IgD-negative memory B cell (primary cell): ENCODE measurements around the gene DLG1. TPM values are rescaled to one million over a fixed set of nuclear protein-coding genes. Genes with fewer than 3 reads are reported as not detected.
"Not testable (repeated sequence)": the region's sequence is repeated elsewhere in the genome, so short reads cannot be mapped to it uniquely, and the experiment has no call there.

Source experiments
- H3K27ac Mint-ChIP-seq, 3 donors: one replicate each; pipeline ENCODE4 v1.8.0; 2020 to 2022; ENCODE audit warnings: mild to moderate bottlenecking in 3 of 3, mixed read lengths in 3 of 3, moderate library complexity in 1 of 3
- H3K27me3 Mint-ChIP-seq: one replicate; pipeline ENCODE4 v1.8.0; 2021; ENCODE audit warnings: mixed read lengths
- H3K36me3 Mint-ChIP-seq: one replicate; pipeline ENCODE4 v1.8.0; 2020; ENCODE audit warnings: mild to moderate bottlenecking, mixed read lengths
- H3K4me1 Mint-ChIP-seq, 3 donors: one replicate each; pipeline ENCODE4 v1.8.0; 2020 to 2022; ENCODE audit warnings: mixed read lengths in 3 of 3, mild to moderate bottlenecking in 1 of 3
- H3K4me3 Mint-ChIP-seq, 4 donors: one replicate each; pipeline ENCODE4 v1.8.0; 2020 to 2022; ENCODE audit warnings: mild to moderate bottlenecking in 4 of 4, mixed read lengths in 4 of 4, moderate library complexity in 3 of 4
- H3K9me3 Mint-ChIP-seq, 3 donors: one replicate each; pipeline ENCODE4 v1.8.0; 2020 to 2021; ENCODE audit warnings: mixed read lengths in 3 of 3, mild to moderate bottlenecking in 1 of 3
- polyA plus RNA-seq: library from polyadenylated mRNA; unstranded; fragments of 300-500 nt; fragmentation: Illumina TruSeq; gene quantifications from one replicate; pipeline ENCODE4 v1.2.3, GENCODE V29; 2021

Gene DLG1
- polyA plus RNA-seq, 1 donor from 2014 or later, result 28.6 TPM

DNA sequence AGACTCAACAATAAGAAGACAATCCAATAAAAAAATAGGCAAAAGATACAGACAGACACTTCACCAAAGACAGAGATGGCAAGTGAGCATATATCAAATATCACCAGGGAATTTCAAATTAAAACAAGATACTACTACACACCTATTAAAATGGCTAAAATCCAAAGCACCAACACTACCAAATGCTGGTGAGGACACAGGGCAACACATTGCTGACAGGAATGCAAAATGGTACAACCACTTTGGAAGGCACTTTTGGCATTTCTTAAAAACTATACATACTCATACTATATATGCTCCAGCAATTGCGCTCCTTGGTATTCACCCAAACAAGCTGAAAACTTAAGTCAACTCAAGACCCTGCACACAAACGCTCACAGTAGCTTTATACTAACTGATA is 12.9 kb downstream of the DLG1 start:
- Mint-ChIP-seq H3K4me1 (peaks cover 1 to 9% (median 4%) of the 10 kb centered on the region in 3 donors), H3K4me3 (no peak overlapping the region), H3K9me3 (no peaks in the 10 kb centered on the region), H3K36me3 (peaks cover 10% of the 10 kb centered on the region), H3K27me3 (no peaks in the 10 kb centered on the region), H3K27ac (peak overlapping the region in 1 of 3 donors; percentile 61)

DNA sequence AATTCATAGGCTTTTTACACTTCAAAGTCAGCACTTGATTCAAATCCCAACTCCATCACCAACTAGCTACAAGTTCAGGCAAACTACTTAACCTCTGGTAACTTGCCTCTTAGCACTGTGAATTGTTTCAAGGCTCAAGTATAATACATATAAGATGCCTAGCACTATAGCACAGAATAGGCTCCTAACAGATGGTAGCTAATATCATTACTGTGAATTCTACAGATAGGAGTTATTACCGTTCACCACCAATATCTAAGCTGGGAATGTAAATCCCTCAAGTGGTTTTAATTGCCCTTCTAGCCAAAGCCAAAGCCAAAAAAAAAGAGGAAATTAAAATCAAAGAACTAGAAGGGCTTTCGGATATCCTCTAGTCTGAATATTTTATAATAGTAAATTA is 15.4 kb downstream of the DLG1 start:
- Mint-ChIP-seq H3K27ac (no peak overlapping the region), H3K9me3 (no peaks in the 10 kb centered on the region), H3K4me1 (peaks cover 6 to 11% (median 7%) of the 10 kb centered on the region in 3 donors), H3K27me3 (no peaks in the 10 kb centered on the region), H3K36me3 (peaks cover 13% of the 10 kb centered on the region), H3K4me3 (no peak overlapping the region)

GRCh38 chr3:197281849-197282248 is 16.6 kb downstream of the DLG1 start:
- no peak overlapping the region for H3K27ac Mint-ChIP-seq
- peaks cover 17% of the 10 kb centered on the region for H3K36me3 Mint-ChIP-seq
- H3K9me3 Mint-ChIP-seq, result no peaks in the 10 kb centered on the region
- no peaks in the 10 kb centered on the region for H3K27me3 Mint-ChIP-seq
- H3K4me3 Mint-ChIP-seq, result no peak overlapping the region
- H3K4me1 Mint-ChIP-seq, result peaks cover 6 to 11% (median 7%) of the 10 kb centered on the region in 3 donors

- no peak overlapping the region for H3K4me3 Mint-ChIP-seq
Observed at GRCh38 chr3:197280156-197280555, 18.3 kb downstream of the DLG1 start.

GRCh38 chr3:197278933-197279332 is 19.5 kb downstream of the DLG1 start:
- H3K36me3 Mint-ChIP-seq, result peaks cover 9% of the 10 kb centered on the region
- H3K9me3 Mint-ChIP-seq, result no peaks in the 10 kb centered on the region
- no peak overlapping the region for H3K27ac Mint-ChIP-seq
- peaks cover 6 to 30% (median 16%) of the 10 kb centered on the region in 3 donors for H3K4me1 Mint-ChIP-seq
- H3K4me3 Mint-ChIP-seq, result no peak overlapping the region
- no peaks in the 10 kb centered on the region for H3K27me3 Mint-ChIP-seq

More at GRCh38 chr3:197280156-197280555, 18.3 kb downstream of the DLG1 start:
- Mint-ChIP-seq H3K36me3 (peaks cover 9% of the 10 kb centered on the region), H3K9me3 (no peaks in the 10 kb centered on the region), H3K4me1 (peaks cover 4 to 21% (median 11%) of the 10 kb centered on the region in 3 donors), H3K27me3 (no peaks in the 10 kb centered on the region), H3K27ac (no peak overlapping the region)

DNA sequence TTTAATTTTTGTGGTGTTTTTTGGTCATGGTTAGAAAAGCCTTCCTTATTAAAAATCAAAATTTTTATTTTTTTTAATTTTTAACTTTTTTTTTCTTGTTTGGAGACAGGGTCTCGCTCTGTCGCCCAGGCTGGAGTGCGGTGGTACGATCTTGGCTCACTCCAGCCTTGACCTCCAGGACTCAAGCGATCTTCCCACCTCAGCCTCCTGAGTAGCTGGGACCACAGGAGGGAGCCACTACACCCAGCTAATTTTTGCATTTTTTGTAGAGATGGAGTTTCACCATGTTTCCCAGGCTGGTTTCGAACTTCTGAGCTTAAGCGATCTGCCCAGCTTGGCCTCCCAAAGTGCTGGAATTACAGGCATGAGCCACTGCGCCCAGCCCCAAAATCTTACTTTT is 21.6 kb downstream of the DLG1 start:
- H3K27ac Mint-ChIP-seq, result peak overlapping the region in 1 of 3 donors; percentile 28
- not testable (repeated sequence) for H3K27me3 Mint-ChIP-seq, H3K36me3 Mint-ChIP-seq, H3K4me3 Mint-ChIP-seq, H3K9me3 Mint-ChIP-seq
- peaks cover 10 to 39% (median 22%) of the 10 kb centered on the region in 3 donors for H3K4me1 Mint-ChIP-seq

DNA sequence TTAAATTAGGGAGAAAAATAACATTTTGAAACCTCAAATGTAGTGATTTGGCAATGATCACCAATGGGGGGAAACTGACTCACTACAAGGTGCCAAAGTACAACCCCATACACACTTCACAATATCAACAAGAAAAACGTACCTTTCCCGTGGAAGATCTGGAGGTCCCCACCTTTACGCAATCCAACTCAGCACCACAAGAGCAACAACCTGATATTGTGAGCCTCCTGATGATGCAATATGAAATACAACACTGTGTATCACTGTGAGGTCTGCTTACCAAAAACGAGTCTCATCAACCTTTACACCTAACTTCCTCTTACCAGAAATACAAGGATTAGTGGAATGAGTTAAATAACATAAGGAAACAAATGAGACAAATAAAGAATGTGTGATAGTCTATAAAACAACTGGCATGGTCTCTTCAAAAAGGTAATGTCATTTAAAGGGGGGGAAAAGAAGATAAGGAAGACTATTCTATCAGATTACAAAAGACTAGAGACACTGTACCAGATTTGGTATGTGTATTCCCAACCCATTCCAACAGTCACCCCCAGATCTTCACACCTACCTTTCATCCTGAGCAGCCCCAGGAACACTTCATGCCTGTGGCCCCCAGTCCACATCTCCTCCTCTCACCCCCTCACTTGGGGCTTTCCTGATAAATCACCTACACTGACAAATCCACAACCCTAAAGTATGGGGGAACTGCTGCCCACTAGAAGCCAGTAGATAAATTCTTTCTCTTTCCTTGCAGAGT is 27.7 kb downstream of the DLG1 start:
- Mint-ChIP-seq H3K27me3 (no peaks in the 10 kb centered on the region), H3K36me3 (peaks cover 2% of the 10 kb centered on the region), H3K4me1 (peaks cover 10 to 45% (median 29%) of the 10 kb centered on the region in 3 donors), H3K27ac (peak overlapping the region in 1 of 3 donors; percentile 40), H3K9me3 (no peaks in the 10 kb centered on the region), H3K4me3 (no peak overlapping the region)

GRCh38 chr3:197269024-197269423 is 29.4 kb downstream of the DLG1 start:
- Mint-ChIP-seq H3K27ac (no peak overlapping the region), H3K9me3 (no peaks in the 10 kb centered on the region), H3K36me3 (peaks cover 3% of the 10 kb centered on the region), H3K4me1 (peaks cover 6 to 38% (median 24%) of the 10 kb centered on the region in 3 donors), H3K4me3 (no peak overlapping the region), H3K27me3 (no peaks in the 10 kb centered on the region)

GRCh38 chr3:197268294-197268693 is 30.1 kb downstream of the DLG1 start:
- Mint-ChIP-seq H3K27me3 (no peaks in the 10 kb centered on the region), H3K4me3 (no peak overlapping the region), H3K27ac (no peak overlapping the region), H3K4me1 (peaks cover 6 to 33% (median 25%) of the 10 kb centered on the region in 3 donors), H3K36me3 (peaks cover 3% of the 10 kb centered on the region), H3K9me3 (no peaks in the 10 kb centered on the region)

DNA sequence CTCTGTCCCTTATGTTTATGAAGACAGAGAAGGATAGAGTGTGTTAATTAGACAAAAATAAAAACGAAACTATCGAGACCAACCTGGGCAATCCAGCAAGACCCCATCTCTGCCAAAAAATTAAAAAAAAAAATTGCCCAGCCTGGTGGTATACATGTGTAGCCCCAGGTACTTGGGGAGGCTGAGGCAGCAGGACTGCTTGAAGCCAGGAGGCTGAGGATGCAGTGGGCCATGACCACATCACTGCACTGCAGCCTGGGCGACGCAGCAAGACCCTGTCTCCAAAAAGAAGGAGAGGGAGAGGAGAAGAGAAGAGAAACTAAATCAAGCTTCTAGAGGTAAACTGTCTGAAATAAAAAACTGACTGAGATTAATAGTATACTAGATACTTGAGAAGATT is 32.1 kb downstream of the DLG1 start:
- Mint-ChIP-seq H3K4me1 (peaks cover 9 to 33% (median 18%) of the 10 kb centered on the region in 3 donors), H3K27ac (peak overlapping the region in 1 of 3 donors; percentile 59), H3K27me3 (no peaks in the 10 kb centered on the region), H3K36me3 (peaks cover 3% of the 10 kb centered on the region), H3K9me3 (no peaks in the 10 kb centered on the region), H3K4me3 (no peak overlapping the region)

DNA sequence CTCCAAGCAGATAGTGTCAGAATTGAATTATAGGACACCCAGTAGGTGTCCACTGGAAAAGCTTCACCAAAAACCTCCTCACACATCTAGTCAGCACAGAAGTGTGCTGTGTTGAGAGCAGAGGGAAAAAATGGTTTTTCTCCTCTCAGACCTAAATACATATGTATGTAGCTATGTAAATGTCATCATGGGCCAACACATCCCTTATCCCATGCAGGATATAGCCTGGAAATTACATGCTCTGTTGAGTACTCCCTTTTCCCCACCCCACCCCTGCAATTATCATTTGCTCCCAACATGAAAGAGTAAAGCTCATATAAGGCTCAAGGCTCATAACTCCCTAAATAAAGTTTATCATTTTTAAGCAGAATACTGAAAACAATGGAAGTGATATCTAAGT is 35.7 kb downstream of the DLG1 start:
- H3K36me3 Mint-ChIP-seq, result peaks cover 3% of the 10 kb centered on the region
- H3K9me3 Mint-ChIP-seq, result no peaks in the 10 kb centered on the region
- peaks cover 15 to 35% (median 27%) of the 10 kb centered on the region in 3 donors for H3K4me1 Mint-ChIP-seq
- H3K27me3 Mint-ChIP-seq, result no peaks in the 10 kb centered on the region
- no peak overlapping the region for H3K27ac Mint-ChIP-seq
- H3K4me3 Mint-ChIP-seq, result no peak overlapping the region

- H3K4me3 Mint-ChIP-seq, result no peak overlapping the region
- peak overlapping the region in 1 of 3 donors; percentile 3 for H3K27ac Mint-ChIP-seq
- no peaks in the 10 kb centered on the region for H3K27me3 Mint-ChIP-seq
- H3K9me3 Mint-ChIP-seq, result no peaks in the 10 kb centered on the region
- H3K4me1 Mint-ChIP-seq, result peaks cover 14 to 26% (median 22%) of the 10 kb centered on the region in 3 donors
- peaks cover 3% of the 10 kb centered on the region for H3K36me3 Mint-ChIP-seq
Observed at GRCh38 chr3:197261164-197261509, 37.3 kb downstream of the DLG1 start.

GRCh38 chr3:197260491-197261163 is 37.8 kb downstream of the DLG1 start:
- H3K4me1 Mint-ChIP-seq, result peaks cover 13 to 26% (median 19%) of the 10 kb centered on the region in 3 donors
- H3K27ac Mint-ChIP-seq, result peak overlapping the region in 1 of 3 donors; percentile 4
- H3K36me3 Mint-ChIP-seq, result peaks cover 2% of the 10 kb centered on the region
- no peaks in the 10 kb centered on the region for H3K9me3 Mint-ChIP-seq
- H3K4me3 Mint-ChIP-seq, result no peak overlapping the region
- H3K27me3 Mint-ChIP-seq, result no peaks in the 10 kb centered on the region

- H3K4me1 Mint-ChIP-seq, result peaks cover 14 to 26% (median 16%) of the 10 kb centered on the region in 3 donors
- H3K4me3 Mint-ChIP-seq, result no peak overlapping the region
- no peaks in the 10 kb centered on the region for H3K9me3 Mint-ChIP-seq
- no peaks in the 10 kb centered on the region for H3K27me3 Mint-ChIP-seq
- H3K27ac Mint-ChIP-seq, result no peak overlapping the region
- H3K36me3 Mint-ChIP-seq, result no peaks in the 10 kb centered on the region
Observed at GRCh38 chr3:197259096-197259495, 39.3 kb downstream of the DLG1 start.

DNA sequence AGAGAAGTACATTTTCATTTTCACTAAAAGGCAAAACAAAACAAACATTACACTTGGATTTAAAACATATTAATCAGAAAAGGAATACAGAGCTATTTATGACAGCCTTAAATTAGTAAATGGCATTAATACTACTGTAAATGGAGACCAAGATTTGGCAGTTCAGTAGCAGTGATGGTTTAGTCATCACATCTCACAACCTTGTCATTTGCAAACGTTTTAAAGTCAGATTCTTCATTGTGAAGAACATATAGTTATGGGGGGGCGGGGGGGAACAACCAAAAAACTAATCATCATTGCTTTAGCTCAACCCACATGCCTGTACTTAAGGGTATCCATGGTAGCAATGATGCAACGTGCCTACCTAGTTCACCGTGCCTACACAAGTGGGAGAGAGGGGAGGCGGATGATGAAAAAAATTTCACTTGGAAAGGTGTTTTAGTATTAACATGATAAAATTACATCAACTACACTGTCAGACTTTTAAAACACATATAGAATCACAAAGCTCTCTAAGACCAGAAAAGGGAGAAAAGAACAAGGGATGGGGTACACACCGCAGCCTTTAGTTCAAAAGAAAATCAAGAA is 40.1 kb downstream of the DLG1 start:
- Mint-ChIP-seq H3K27me3 (no peaks in the 10 kb centered on the region), H3K27ac (no peak overlapping the region), H3K9me3 (no peaks in the 10 kb centered on the region), H3K4me3 (no peak overlapping the region), H3K36me3 (no peaks in the 10 kb centered on the region), H3K4me1 (peaks cover 19 to 28% (median 21%) of the 10 kb centered on the region in 3 donors)
